Spinal cord (tissue), 10 donors: ENCODE measurements around the gene SDK2. TPM values are rescaled to one million over a fixed set of nuclear protein-coding genes. Genes with fewer than 3 reads are reported as not detected.

Experiments
- DNase-seq, 6 donors: peaks; one replicate each; pipeline versions ENCODE4 v3.0.0 to v3.0.0-alpha.2; 2013 to 2015; ENCODE audit warnings: low spot score in 6 of 6, low read depth in 4 of 6
- H3K27ac ChIP-seq: one replicate; pipeline ENCODE4 v1.5.1; 2013; ENCODE audit warnings: low read depth, low read length, control low read depth
- H3K27me3 ChIP-seq: one replicate; pipeline ENCODE4 v1.6.1; 2013; ENCODE audit warnings: low read length; ENCODE audit not compliant: control insufficient read depth, insufficient read depth
- H3K36me3 ChIP-seq: one replicate; pipeline ENCODE4 v1.6.1; 2013; ENCODE audit warnings: low read length; ENCODE audit not compliant: control insufficient read depth, insufficient read depth
- H3K4me1 ChIP-seq: one replicate; pipeline ENCODE4 v1.6.1; 2013; ENCODE audit warnings: low read length; ENCODE audit not compliant: control insufficient read depth, insufficient read depth
- H3K4me3 ChIP-seq: one replicate; pipeline ENCODE4 v1.5.1; 2013; ENCODE audit warnings: low read depth, low read length, control low read depth
- H3K9me3 ChIP-seq: one replicate; pipeline ENCODE4 v1.6.1; 2013; ENCODE audit warnings: low read length; ENCODE audit not compliant: control insufficient read depth, insufficient read depth
- WGBS: methylation state at CpG from one replicate; pipeline ENCODE4 v1.1.5; 2013; ENCODE audit warnings: missing lambda C conversion rate; ENCODE audit not compliant: insufficient coverage; 5-methylcytosine and 5-hydroxymethylcytosine counted together
- polyA plus RNA-seq, 2 donors: library from polyadenylated mRNA; unstranded; fragments of 120-200 nt; gene quantifications; one replicate each; pipeline ENCODE4 v1.2.1, GENCODE V29; 2013; ENCODE audit not compliant: insufficient read length in 2 of 2
- total RNA-seq, 2 donors: library from RNA; depleted of rRNA in 1 of 2; stranded (reverse); fragments of 120-200 nt in 1 of 2; fragments of >200 nt in 1 of 2; gene quantifications; one replicate each; pipeline versions ENCODE4 v1.2.3 to v1.2.4, GENCODE V29; 2013 to 2014
- donor health status: healthy.

The SDK2 gene
- total and polyA plus RNA-seq, 4 donors: 10.9 to 14.4 (median 12.7) TPM

DNA sequence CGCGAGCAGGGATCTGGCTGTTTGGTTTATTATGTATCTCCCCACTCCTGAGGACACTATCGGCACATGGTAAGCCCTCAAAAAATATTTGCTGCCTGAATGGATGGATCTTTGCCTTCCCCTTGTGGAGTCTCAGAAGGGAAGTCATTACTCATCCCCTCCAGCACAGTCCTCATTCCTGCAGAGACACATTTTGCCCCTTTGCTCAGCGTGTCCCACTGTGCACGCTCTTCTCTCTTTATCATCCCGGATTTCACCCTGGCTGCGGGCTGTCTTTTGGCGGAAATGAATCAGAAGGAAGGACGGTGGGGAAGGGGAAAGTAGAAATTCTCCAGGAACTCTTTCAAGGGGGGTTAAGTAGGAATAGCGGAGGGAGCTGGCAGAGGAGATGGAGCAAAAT is 207.3 kb downstream of the SDK2 start:
- 51% methylated on average over 4 of the region's 10 CpGs for WGBS
- Histone ChIP-seq H3K9me3 (no peaks in the 10 kb centered on the region), H3K36me3 (peaks cover 39% of the 10 kb centered on the region), H3K27me3 (no peaks in the 10 kb centered on the region), H3K27ac (no peak overlapping the region), H3K4me1 (no peaks in the 10 kb centered on the region), H3K4me3 (no peak overlapping the region)
- DNase-seq: peak in 1 of 6 donors; percentile 76

DNA sequence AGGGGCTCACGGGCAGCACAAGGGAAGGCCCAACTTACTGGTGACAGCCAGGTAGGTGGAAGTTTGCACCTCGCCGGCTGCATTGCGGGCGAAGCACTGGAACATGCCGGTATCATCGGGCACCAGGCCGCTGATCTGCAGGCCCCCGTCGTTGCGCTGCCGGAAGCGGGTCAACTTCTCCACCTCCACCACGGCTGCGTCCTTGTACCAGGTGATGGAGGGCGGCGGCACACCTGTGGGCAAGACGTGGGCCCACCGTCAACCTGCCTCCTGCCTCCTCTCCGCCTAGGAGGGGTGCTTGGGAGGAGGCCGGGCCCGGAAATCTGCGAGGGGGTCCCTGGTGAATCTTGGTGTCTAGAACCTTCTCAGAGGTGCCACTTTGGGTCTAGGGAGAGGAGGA is 208.8 kb downstream of the SDK2 start:
- H3K36me3 ChIP-seq: peaks cover 41% of the 10 kb centered on the region
- no peaks in the 10 kb centered on the region for H3K27me3 ChIP-seq
- no peak for DNase-seq
- no peak overlapping the region for H3K4me3 ChIP-seq
- H3K4me1 ChIP-seq: peaks cover 5% of the 10 kb centered on the region
- H3K9me3 ChIP-seq: no peaks in the 10 kb centered on the region
- H3K27ac ChIP-seq: no peak overlapping the region
- 98% methylated on average over 21 of the region's 23 CpGs for WGBS

DNA sequence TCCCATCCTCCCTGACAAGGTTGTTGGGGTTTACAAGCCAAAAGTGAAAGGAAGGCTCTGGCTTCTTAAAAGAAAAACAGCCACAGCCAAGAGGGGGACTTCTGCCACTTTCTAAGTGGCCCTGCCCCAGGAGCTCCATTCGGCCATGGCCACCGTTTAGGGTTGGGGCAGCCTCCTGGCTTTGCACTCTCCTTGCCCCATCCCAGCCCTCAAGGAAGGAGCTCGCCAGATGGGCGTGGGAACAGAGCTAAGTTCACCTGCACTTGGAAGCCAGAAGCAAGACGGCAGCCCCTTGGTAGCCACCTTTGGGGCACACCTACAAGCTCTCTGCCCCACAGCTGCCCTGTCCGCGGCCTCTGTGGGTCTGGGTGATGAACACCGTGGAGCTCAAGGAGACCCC is 210.1 kb downstream of the SDK2 start:
- 96% methylated on average over 8 of the region's 8 CpGs for WGBS
- Histone ChIP-seq H3K27ac (no peak overlapping the region), H3K36me3 (peaks cover 43% of the 10 kb centered on the region), H3K9me3 (no peaks in the 10 kb centered on the region), H3K27me3 (no peaks in the 10 kb centered on the region), H3K4me1 (peaks cover 17% of the 10 kb centered on the region), H3K4me3 (no peak overlapping the region)
- no peak for DNase-seq

DNA sequence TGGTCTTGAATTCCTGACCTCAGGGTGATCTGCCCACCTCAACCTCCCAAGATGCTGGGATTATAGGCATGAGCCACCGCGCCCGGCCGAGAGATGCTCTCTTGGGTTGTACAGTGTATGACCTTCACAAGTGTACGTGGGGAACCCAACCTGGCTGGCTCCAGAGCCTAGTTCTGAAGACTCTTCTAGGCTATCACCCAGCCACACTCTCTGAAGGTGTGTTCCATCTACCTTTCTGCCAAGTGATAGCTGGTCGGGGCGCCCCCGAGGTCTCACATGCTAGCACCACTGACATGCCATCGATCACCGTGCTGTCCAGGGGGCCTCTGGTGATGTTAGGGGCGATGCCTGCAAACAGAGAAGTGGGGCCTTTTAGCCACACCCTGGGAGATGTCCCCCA is 210.7 kb downstream of the SDK2 start:
- H3K36me3 ChIP-seq: peaks cover 43% of the 10 kb centered on the region
- H3K4me3 ChIP-seq: no peak overlapping the region
- H3K9me3 ChIP-seq: no peaks in the 10 kb centered on the region
- peaks cover 17% of the 10 kb centered on the region for H3K4me1 ChIP-seq
- 93% methylated on average over 8 of the region's 11 CpGs for WGBS
- no peak for DNase-seq
- H3K27ac ChIP-seq: no peak overlapping the region
- H3K27me3 ChIP-seq: no peaks in the 10 kb centered on the region

DNA sequence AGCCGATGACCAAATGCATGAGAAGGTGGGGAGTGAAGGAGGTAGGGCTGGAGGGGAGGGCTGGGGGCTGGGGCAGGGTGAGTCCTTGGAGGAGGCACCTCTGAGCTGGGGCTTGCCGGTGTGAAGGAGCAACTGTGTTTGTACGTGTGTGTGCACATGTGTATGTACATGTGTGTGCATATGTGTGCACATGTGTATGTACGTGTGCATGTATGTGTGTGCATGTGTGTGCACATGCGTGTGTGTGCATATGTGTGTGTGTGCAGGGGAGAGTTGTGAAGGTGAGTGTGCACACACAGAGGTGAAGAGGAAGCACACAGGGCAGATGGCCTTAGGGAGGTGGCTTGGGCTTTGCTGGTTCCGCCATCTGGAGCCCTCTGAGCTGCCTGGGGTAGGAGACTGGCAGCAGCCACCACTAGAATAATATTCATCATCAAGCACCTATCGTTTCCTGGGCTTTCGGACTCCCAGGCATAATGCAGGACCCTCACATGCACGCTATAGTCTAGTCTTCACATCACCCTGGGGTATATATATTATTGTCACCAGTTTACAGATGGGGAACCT is 211.5 kb downstream of the SDK2 start:
- Histone ChIP-seq H3K27me3 (no peaks in the 10 kb centered on the region), H3K36me3 (peaks cover 39% of the 10 kb centered on the region), H3K27ac (no peak overlapping the region), H3K9me3 (no peaks in the 10 kb centered on the region), H3K4me3 (no peak overlapping the region), H3K4me1 (peaks cover 17% of the 10 kb centered on the region)
- DNase-seq: no peak
- WGBS: 94% methylated on average over 7 of the region's 9 CpGs

DNA sequence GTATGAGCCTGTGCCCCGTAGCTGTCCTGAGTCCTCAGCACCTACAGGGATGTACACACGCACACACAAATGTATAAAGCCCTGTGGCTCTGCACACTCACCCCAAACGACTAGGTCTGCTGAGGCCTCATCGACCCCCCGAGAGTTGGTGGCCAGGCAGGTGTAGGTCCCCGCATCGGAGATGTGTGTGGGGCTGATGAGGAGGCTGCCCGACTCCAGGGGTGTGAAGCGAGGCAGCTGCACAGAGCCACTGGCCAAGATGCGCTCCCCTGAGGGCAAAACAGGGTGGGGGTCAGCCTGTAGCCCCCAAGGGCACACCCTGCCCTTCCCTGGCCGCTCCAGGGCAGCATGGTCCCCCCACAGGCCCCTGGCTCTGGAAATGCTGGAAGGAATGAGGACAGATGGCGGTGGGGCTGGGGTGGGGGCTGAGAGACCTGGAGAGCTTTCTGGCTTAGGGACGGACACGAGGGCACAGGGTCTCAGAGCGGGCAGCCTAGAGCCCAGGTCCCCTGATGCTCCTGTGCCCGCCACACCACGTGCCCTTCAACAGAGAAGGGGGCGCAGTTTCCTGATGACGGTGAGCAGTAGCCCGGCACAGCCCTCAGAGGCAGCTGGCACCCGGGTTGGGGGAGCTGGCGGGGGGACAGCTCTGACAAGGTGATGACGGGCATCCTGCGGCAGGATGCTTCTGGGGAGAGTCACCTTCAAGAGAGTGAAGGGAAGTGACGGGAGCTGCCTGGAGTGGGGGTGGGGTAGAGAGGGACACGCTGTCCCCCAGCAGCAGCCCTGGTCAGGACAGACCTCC is 212.6 kb downstream of the SDK2 start:
- H3K9me3 ChIP-seq: no peaks in the 10 kb centered on the region
- WGBS: 87% methylated on average over 25 of the region's 26 CpGs
- H3K27ac ChIP-seq: no peak overlapping the region
- H3K36me3 ChIP-seq: peaks cover 37% of the 10 kb centered on the region
- H3K27me3 ChIP-seq: no peaks in the 10 kb centered on the region
- DNase-seq: peak in 1 of 6 donors; percentile 53
- peaks cover 17% of the 10 kb centered on the region for H3K4me1 ChIP-seq
- H3K4me3 ChIP-seq: no peak overlapping the region

DNA sequence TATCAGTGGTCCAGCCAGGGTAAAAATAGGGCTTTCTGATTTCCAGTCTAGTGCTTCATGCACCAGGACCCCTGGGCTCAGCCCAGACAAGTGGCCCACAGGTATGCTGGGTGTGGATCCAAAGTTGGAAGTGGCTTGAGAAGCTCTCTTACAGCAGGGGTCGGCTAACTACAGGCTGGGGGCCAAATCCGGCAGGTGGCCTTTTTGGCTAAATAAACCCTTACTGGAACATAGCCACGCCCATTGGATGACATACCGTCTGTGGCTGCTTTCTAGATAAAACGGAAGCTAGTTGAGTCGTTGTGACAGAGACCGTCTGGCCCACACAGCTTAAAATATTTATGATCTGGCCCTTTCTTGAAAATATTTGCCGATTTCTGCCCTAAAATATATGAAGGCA is 213.4 kb downstream of the SDK2 start:
- H3K4me1 ChIP-seq: peaks cover 17% of the 10 kb centered on the region
- peak in 2 of 6 donors; percentile 42 to 83 for DNase-seq
- H3K4me3 ChIP-seq: no peak overlapping the region
- H3K9me3 ChIP-seq: no peaks in the 10 kb centered on the region
- 50% methylated on average over 8 of the region's 8 CpGs for WGBS
- H3K27ac ChIP-seq: no peak overlapping the region
- peaks cover 37% of the 10 kb centered on the region for H3K36me3 ChIP-seq
- no peaks in the 10 kb centered on the region for H3K27me3 ChIP-seq

DNA sequence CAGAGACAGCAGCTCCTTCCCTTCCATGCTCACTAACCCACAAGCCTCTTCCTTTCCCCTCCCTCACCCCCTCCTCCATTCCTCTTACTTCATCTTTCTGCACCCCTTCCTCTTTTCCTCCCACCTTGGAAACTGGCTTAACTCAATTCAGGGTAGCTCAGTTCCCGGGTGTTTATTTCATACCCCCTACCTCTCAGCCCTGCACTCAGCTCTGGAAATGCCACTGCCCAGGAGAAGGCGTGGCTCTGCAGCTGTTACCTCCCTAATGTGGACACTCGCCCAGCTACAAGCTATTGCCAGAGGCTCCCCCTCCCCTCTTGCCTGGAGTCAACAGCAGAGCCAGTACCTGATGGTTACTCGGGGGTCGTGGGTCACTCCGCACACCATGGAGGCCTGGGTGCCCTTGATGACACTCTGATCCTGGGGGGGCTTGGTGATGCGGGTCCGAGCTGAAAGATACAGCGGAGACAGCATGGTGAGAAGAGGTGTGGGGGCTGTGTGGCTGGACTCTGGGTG is 214.0 kb downstream of the SDK2 start:
- 84% methylated on average over 9 of the region's 9 CpGs for WGBS
- DNase-seq: no peak
- Histone ChIP-seq H3K36me3 (peaks cover 32% of the 10 kb centered on the region), H3K9me3 (no peaks in the 10 kb centered on the region), H3K27me3 (no peaks in the 10 kb centered on the region), H3K4me1 (peaks cover 17% of the 10 kb centered on the region), H3K4me3 (no peak overlapping the region), H3K27ac (no peak overlapping the region)

DNA sequence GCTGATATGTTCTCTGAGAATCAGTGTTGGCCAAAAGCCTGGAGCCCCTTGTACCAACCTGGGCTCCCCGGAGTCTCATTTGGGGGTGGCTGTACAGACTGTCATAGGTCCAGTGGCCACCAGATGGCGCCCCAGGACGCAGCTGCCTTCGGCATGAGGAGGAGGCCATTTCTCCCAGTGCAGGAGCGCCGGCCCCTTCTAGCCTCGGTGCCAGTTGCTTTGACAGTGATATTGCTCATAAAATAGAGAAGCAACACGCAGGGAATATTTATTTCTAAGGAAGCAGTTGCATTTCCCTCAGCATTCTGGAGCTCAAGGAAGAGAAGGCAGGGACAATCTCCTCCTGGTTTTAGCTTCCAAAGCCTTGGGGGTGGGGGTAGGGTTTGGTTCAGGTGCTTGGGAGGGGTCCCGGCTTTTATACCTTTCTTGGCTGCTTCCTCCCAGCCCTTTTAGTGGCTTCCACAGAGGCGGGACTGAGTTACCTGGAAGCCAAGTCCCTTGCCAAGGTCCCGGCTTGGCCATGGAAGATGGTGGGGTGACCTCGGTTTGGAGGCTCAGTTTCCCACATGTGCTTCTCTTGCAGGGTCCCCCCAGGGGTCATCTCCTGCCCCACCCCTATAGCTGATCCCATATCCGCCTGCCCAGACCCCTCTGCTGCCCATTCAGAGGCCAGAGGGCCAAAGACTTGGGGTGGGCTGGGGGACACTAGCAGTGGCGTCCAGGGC is 214.6 kb downstream of the SDK2 start:
- Histone ChIP-seq H3K27me3 (no peaks in the 10 kb centered on the region), H3K36me3 (peaks cover 33% of the 10 kb centered on the region), H3K27ac (no peak overlapping the region), H3K4me3 (no peak overlapping the region), H3K4me1 (peaks cover 17% of the 10 kb centered on the region), H3K9me3 (no peaks in the 10 kb centered on the region)
- WGBS: 30% methylated on average over 13 of the region's 14 CpGs
- peak; percentile 56 to 96 (median 75) for DNase-seq
